Measurements from ENCODE around the gene FBXO42.
"Not testable (repeated sequence)": the region's sequence is repeated elsewhere in the genome, so short reads cannot be mapped to it uniquely, and the experiment has no call there.

Gene FBXO42

DNA sequence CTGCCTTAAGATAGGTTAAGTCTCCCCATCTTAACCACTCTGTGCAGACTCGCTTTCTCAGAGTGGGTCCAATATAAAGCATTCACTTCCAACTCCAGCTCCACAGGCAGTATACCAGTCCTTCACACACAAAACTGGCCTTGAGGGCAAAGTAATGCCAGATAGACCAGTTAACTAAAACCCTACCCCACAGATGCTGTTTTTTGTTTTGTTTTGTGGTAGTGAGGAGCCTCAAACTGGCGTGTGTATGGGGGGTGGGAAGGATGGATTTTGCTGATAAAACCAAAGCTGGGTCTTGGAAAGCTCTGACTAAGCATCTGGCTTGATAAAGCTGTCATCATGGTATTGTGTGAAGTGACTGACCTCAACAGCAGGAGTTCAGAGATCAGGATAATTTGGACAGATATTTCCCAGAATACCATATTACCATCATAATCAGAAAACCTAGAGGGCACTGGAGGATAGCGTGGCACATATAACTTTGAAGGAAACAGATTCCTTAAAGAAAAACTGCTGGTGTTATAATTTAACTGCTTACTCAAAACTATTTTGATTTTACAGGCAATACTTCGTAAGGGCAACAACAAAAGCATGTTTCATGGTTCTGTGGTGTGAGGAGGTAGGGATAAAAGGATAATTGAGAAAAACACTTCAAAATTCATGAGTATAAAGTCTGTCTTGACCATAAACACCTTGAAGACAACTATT is 85.7 kb downstream of the FBXO42 start:
- DNase-seq: no peak

DNA sequence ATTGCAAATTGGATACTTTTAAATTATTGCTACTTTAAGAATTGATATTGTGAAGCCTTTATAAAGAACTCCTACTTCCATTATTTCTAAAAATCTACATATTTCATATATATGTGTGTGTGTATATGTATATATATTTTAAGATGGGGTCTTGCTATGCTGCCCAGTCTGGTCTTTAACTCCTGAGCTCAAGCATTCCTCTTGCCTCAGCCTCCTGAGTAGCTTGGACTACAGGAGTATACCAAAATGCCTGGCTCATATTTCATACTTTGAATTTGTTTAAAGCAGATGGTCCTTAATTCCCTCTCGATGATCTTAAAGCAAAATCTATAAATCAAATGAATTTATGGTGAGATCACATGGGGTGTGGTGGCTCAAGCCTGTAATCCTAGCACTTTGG is 90.2 kb downstream of the FBXO42 start:
- DNase-seq: no peak

GRCh38 chr1:16260814-16261213 is 91.5 kb downstream of the FBXO42 start:
- no peak for DNase-seq

- no peak for DNase-seq
Measured at GRCh38 chr1:16258591-16259135, 93.6 kb downstream of the FBXO42 start.

DNA sequence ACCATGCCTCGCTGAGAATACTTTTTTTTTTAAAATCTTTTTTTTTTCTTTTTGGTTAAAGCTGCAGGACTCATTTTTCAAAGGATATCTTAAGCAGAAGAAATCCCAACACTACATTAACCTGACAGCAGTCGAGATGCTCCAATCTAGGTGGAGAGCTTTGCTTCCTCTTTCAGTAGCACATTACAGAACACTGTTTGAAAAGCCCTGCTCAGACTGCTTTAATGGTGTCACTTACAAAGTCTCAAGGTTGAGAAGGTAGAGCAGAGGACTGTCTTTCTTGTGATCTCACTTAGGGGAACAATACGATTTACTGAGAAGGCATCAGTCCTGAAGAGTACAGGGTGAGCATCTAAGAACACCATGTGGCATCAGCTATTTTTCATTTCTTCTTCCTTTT is 94.3 kb downstream of the FBXO42 start:
- no peak for DNase-seq

DNA sequence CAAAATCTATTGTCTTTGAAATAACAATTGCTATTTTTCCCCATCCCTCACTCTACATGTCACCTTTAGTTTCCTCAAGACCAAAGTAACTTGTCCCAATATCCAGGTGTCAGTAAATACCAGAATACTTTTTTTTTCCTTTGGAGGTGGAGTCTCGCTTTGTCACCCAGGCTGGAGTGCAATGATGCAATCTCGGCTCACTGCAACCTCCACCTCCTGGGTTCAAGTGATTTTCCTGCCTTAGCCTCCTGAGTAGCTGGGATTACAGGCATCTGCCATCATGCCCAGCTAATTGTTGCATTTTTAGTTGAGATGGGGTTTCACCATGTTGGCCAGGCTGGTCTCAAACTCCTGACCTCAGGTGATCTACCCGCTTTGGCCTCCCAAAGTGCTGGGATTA is 94.7 kb downstream of the FBXO42 start:
- DNase-seq: not testable (repeated sequence)

- DNase-seq: no peak
Measured at GRCh38 chr1:16256478-16256877, 95.8 kb downstream of the FBXO42 start.

DNA sequence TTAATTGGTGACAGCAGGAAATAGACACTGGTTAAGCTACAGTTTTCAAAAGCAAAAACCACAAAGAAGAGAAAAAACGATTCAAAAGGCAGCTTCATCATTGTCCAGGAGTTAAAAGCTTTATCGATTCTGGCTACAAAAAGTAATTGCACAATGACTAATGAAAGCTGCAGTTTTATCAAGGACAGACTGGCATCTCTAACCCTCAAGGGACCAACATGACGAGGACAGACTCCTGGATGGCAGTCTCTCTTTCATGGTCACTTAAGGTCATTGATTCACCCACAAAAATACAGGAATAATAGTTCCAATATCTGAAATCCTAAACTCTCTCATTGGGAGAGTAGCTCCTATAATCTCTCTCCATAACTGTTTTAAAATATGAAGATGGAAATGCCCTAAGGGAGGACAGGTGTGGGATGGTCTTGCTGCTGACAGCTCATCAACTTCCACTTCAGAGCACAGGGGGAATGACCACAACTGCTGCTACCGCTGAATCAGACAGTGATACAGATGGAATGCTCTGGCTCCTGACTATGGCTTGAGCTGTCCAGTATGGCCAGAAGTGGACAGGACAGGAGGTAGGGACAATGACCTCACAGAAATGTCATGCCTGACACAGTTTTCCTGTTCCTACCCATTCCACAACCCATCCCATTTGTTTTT is 97.9 kb downstream of the FBXO42 start:
- no peak for DNase-seq

DNA sequence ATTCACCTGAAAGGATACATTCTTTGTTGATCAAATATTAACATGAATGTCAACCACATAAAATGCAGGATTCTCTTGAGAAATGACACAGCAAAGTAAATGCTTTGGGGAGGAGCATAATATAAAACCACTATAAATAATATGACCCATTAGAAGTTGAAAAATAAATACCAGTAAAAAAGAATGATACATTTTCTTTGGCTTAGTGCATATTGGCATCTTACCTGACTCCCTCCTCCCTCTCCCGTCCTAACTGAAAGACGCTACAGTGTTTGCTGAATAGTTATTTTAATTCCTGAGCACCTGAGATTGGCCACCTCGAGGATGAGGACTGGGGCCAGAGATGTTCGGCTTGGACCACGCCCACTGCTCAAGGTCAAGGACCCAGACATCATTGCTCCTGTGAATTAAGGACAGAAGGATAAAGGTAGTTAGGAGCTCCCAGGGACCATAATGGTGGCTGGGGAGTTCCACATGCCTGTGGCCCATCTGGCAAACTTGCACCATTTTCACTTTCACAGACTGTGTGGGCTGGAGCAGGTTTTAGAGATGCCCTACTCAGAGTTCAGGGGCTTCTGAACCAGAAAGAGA is 98.9 kb downstream of the FBXO42 start:
- no peak for DNase-seq

- DNase-seq: no peak
Measured at GRCh38 chr1:16252912-16253311, 99.4 kb downstream of the FBXO42 start.

- no peak for DNase-seq
Measured at GRCh38 chr1:16251381-16251780, 100.9 kb downstream of the FBXO42 start.

GRCh38 chr1:16250524-16251251 is 101.6 kb downstream of the FBXO42 start:
- no peak for DNase-seq

GRCh38 chr1:16249596-16250241 is 102.6 kb downstream of the FBXO42 start:
- DNase-seq: no peak

GRCh38 chr1:16248603-16249516 is 103.4 kb downstream of the FBXO42 start:
- DNase-seq: peak in 49 of 56 donors; percentile 9 to 86 (median 49)

- no peak for DNase-seq
Measured at GRCh38 chr1:16248007-16248436, 104.3 kb downstream of the FBXO42 start.

- DNase-seq: no peak
Measured at GRCh38 chr1:16247441-16247840, 104.8 kb downstream of the FBXO42 start.

DNA sequence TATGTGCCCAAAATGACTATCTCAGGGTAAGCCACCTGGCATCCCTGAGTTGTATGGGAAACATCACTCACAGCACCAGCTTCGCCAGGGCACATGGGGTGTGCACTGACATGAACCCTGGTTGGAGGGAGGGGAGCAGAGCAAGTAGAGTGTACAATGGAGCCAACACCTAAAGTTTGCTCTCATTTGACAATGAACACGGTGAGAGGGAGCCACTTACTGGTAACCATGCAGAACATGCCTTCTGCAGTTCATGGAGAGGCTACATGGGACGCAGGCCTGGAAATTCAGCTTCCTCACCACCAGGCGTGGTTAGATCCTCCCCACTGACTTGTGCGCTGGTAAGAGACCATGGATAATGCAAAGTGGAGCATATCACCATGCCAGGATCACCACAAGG is 105.3 kb downstream of the FBXO42 start:
- DNase-seq: no peak

- not testable (repeated sequence) for DNase-seq
Measured at GRCh38 chr1:16246239-16246638, 106.0 kb downstream of the FBXO42 start.

GRCh38 chr1:16245476-16246196 is 106.6 kb downstream of the FBXO42 start:
- DNase-seq: no peak
